Astrocyte (in vitro differentiated cells and primary cell): ENCODE measurements around the gene HPSE2.
"Not testable (repeated sequence)": the region's sequence is repeated elsewhere in the genome, so short reads cannot be mapped to it uniquely, and the experiment has no call there.

ENCODE experiments used
- CTCF ChIP-seq: IDR thresholded peaks from 2 replicates; pipeline ENCODE4 v1.5.1; 2011; ENCODE audit warnings: low read depth, mild to moderate bottlenecking, inconsistent platforms, low read length, moderate library complexity; ENCODE audit not compliant: insufficient read depth
- EZH2 ChIP-seq: IDR thresholded peaks from 2 replicates; pipeline ENCODE4 v1.6.1; 2012; ENCODE audit warnings: mild to moderate bottlenecking, low read length, inconsistent platforms; ENCODE audit not compliant: insufficient read depth

DNA sequence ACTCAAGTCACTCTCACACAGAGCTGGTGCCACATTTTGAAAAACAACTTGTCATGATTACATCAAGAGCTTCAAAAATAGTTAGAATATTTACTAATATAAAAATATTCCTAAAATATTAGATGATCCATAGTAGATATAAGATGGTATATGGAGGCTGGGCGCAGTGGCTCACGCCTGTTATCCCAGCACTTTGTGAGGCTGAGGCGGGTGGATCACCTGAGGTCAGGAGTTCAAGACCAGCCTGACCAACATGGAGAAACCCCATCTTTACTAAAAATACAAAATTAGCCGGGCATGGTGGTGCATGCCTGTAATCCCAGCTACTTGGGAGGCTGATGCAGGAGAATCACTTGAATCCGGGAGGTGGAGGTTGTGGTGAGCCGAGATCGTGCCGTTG lies 327.4 kb downstream of the HPSE2 start:
- TF ChIP-seq CTCF, EZH2: not testable (repeated sequence)
